ENCODE results near the gene AUTS2.

DNA sequence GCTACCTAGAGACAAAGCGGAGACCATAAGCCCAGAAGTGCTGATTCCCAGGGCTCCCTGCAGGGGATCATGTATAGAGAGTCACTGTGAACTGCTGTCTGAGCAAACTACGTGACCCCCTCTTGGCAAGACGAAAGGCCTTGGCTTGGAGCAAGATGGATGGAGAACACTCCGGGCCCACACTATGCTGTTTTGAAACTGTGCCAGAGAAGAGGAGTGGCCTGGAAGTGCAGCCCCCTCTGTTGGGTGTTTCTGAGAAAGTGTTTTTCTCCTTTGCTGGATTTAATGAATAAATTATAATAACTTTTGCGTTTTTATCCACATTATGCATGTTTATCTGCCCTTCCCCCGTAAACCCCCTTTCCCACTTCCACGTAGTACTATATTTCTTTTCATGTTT is 894.4 kb downstream of the AUTS2 start:
- TF ChIP-seq EZH2 (IDR thresholded peaks at IDR 0.05; ENCODE audit: low read depth, low read length, severe bottlenecking) (no peak), CTCF (IDR thresholded peaks at IDR 0.05; ENCODE audit: control extremely low read depth in 1 of 3, insufficient read depth in 1 of 3, low read depth in 1 of 3, low read length in 3 of 3) (peak in 1 of 3 experiments; percentile 7; a peak in 2 of 4 replicates), CREB1 (IDR thresholded peaks at IDR 0.05) (no peak), EGR1 (IDR thresholded peaks at IDR 0.05; ENCODE audit: borderline replicate concordance, low read depth, low read length) (no peak), POU5F1 (IDR thresholded peaks at IDR 0.05; ENCODE audit: low read depth, low read length) (no peak), SAP30 (IDR thresholded peaks at IDR 0.05; ENCODE audit: insufficient read depth, insufficient replicate concordance, low read length) (no peak)
